ENCODE results near the gene CCDC57. TPM values are rescaled to one million over a fixed set of nuclear protein-coding genes. Genes with fewer than 3 reads are reported as not detected.

CCDC57 gene
- total and polyA plus RNA-seq, 2 of the 8 experiments (the other 6 are each of a cell fraction or from before 2014, with no cell fraction given): 8.4 to 12.9 TPM

- peaks cover 0 to 2% of the 10 kb centered on the region in 2 experiments for H4K20me1 ChIP-seq (replicated peaks in 1 of 2; ENCODE audit: control insufficient read depth in 1 of 2, insufficient read depth in 2 of 2, low read length in 2 of 2)
- H3K18ac ChIP-seq (ENCODE audit: extremely low read depth, low read length): no peak overlapping the region
- peak overlapping the region; percentile 81; the same call in 1 of the 2 replicates for H2BK12ac ChIP-seq (ENCODE audit: low read depth, low read length)
- no peaks in the 10 kb centered on the region for H3K9me3 ChIP-seq (ENCODE audit: insufficient read depth in 2 of 2, low read depth in 1 of 2, low read length in 1 of 2)
- peaks cover 0 to 49% (median 42%) of the 10 kb centered on the region in 4 experiments; a peak in 6 of 7 replicates for H3K4me1 ChIP-seq (replicated peaks in 1 of 4; ENCODE audit: control insufficient read depth in 3 of 4, insufficient read depth in 4 of 4, low read length in 3 of 4)
- no peak overlapping the region for H3K56ac ChIP-seq (replicated peaks; ENCODE audit: insufficient read length, low read depth, low read length)
- H3K9ac ChIP-seq (replicated peaks in 1 of 4; ENCODE audit: extremely low read depth in 1 of 4, low read depth in 3 of 4, low read length in 3 of 4): no peak overlapping the region
- no peak overlapping the region for H3K23ac ChIP-seq (ENCODE audit: insufficient read length)
- 52% methylated on average over 24 of the region's 24 CpGs; no CpG with 5 or more reads in 1 of the 2 experiments for WGBS, 2 experiments (ENCODE audit: extremely low coverage in 1 of 2, insufficient coverage in 1 of 2, insufficient read length in 1 of 2, insufficient replicate concordance in 2 of 2, low coverage in 1 of 2, low lambda C conversion rate in 2 of 2, missing lambda C conversion rate in 1 of 2)
- no peak overlapping the region for H3K4me3 ChIP-seq (ENCODE audit: extremely low read depth in 1 of 4, insufficient read depth in 2 of 4, low read depth in 3 of 4, low read length in 4 of 4)
- H4K8ac ChIP-seq (ENCODE audit: extremely low read depth, insufficient read depth, low read length): no peak overlapping the region
- ChIA-PET POLR2A (ENCODE audit: partially characterized antibody) (interaction anchor here (0.7 to 2.4 kb wide), 10 partner anchors 8 to 179 kb away, joined by 3 to 14 read pairs (median 3); partner anchors contain the start of genes CENPX, CSNK1D, FASN and MAFG), CTCF (ENCODE audit: partially characterized antibody) (interaction anchor here (0.8 to 6.5 kb wide), 21 partner anchors 10 to 299 kb away, joined by 3 to 61 read pairs (median 5); partner anchors contain the start of gene DCXR)
- H4K91ac ChIP-seq (replicated peaks; ENCODE audit: insufficient read length, low read length): no peak overlapping the region
- FAIRE-seq (no peak), DNase-seq (ENCODE audit: low read depth in 1 of 2, low spot score in 2 of 2) (peak; percentile 43 to 79)
- H3K79me2 ChIP-seq (ENCODE audit: control insufficient read depth in 1 of 2, insufficient read depth in 2 of 2, low read length in 2 of 2): no peaks in the 10 kb centered on the region
- no peak overlapping the region for H2AFZ ChIP-seq (ENCODE audit: low read length)
- H4K5ac ChIP-seq (ENCODE audit: insufficient read length, low read depth, low read length): no peak overlapping the region
- no peaks in the 10 kb centered on the region; the same call in none of the 2 replicates for H3K79me1 ChIP-seq (ENCODE audit: low read depth, low read length)
- H2BK20ac ChIP-seq (ENCODE audit: low read length): 0 out of 2 replicates have a peak overlapping the region, but pooled peaks have one; percentile 61
- H3K4ac ChIP-seq (replicated peaks; ENCODE audit: insufficient read length, low read depth, low read length): peak overlapping the region; percentile 40
- no peaks in the 10 kb centered on the region for H3K27me3 ChIP-seq (replicated peaks in 1 of 4; ENCODE audit: control insufficient read depth in 3 of 4, extremely low read depth in 1 of 4, insufficient read depth in 3 of 4, low read length in 3 of 4)
- H2BK15ac ChIP-seq (ENCODE audit: low read length): peak overlapping the region; percentile 93; the same call in 1 of the 2 replicates
- 0 out of 2 replicates have a peak overlapping the region, but pooled peaks have one; percentile 57 for H2BK5ac ChIP-seq (ENCODE audit: low read depth, low read length)
- H2BK120ac ChIP-seq (replicated peaks; ENCODE audit: low read depth, low read length): no peak overlapping the region
- H3K23me2 ChIP-seq (ENCODE audit: low read depth, low read length): no peaks in the 10 kb centered on the region
- H3K4me2 ChIP-seq (ENCODE audit: insufficient read depth in 1 of 2, low read depth in 2 of 2, low read length in 2 of 2): peak overlapping the region; percentile 2 to 28; a peak in 3 of 4 replicates
- no peak overlapping the region for H3K14ac ChIP-seq (ENCODE audit: insufficient read length)
- no peaks in the 10 kb centered on the region for H3K36me3 ChIP-seq (ENCODE audit: control insufficient read depth in 2 of 4, insufficient read depth in 4 of 4, low read length in 3 of 4)
- H3K27ac ChIP-seq (ENCODE audit: low read depth, low read length): no peak overlapping the region
- H2AK5ac ChIP-seq (ENCODE audit: low read depth, low read length): no peak overlapping the region
- TF ChIP-seq NANOG (IDR thresholded peaks at IDR 0.05; ENCODE audit: insufficient read depth, low read depth, low read length, poor library complexity, severe bottlenecking): no peak
- TF ChIP-seq SIN3A (conservative IDR thresholded peaks at IDR 0.05 in 1 of 2, IDR thresholded peaks at IDR 0.05 in 1 of 2; ENCODE audit: low read depth in 1 of 2, low read length in 2 of 2): peak in 1 of 2 experiments; percentile 32; a peak in 1 of 4 replicates
- TF ChIP-seq CTCF (IDR thresholded peaks at IDR 0.05; ENCODE audit: control extremely low read depth in 1 of 3, insufficient read depth in 1 of 3, low read depth in 1 of 3, low read length in 3 of 3): peak; percentile 67 to 70 (median 69)
- peak in 1 of 2 experiments; percentile 69; a peak in 1 of 4 replicates for TF ChIP-seq HDAC2 (IDR thresholded peaks at IDR 0.05; ENCODE audit: borderline replicate concordance in 1 of 2, low read depth in 2 of 2, low read length in 2 of 2)
- peak; percentile 35 to 53 for TF ChIP-seq RAD21 (IDR thresholded peaks at IDR 0.05 in 1 of 2, conservative IDR thresholded peaks at IDR 0.05 in 1 of 2; ENCODE audit: low read depth in 2 of 2, low read length in 2 of 2)
- TF ChIP-seq BACH1 (IDR thresholded peaks at IDR 0.05; ENCODE audit: low read length): no peak
These were observed 106.6 kb downstream of the CCDC57 start for GRCh38 chr17:82105882-82106687.
